Measurements from ENCODE around the gene CDH23.

The CDH23 gene

GRCh38 chr10:71461457-71461856 lies 64.7 kb downstream of the CDH23 start:
- no peak for TF ChIP-seq CTCF (IDR thresholded peaks at IDR 0.05)

GRCh38 chr10:71462062-71462935 lies 65.6 kb downstream of the CDH23 start:
- TF ChIP-seq CTCF (IDR thresholded peaks at IDR 0.05), result no peak

- TF ChIP-seq CTCF (IDR thresholded peaks at IDR 0.05), result no peak
Measured at GRCh38 chr10:71463111-71463510, 66.4 kb downstream of the CDH23 start.

GRCh38 chr10:71465551-71466252 lies 69.0 kb downstream of the CDH23 start:
- TF ChIP-seq CTCF (IDR thresholded peaks at IDR 0.05), result no peak

- no peak for TF ChIP-seq CTCF (IDR thresholded peaks at IDR 0.05)
Measured at GRCh38 chr10:71466330-71466729, 69.6 kb downstream of the CDH23 start.

GRCh38 chr10:71467161-71467560 lies 70.4 kb downstream of the CDH23 start:
- TF ChIP-seq CTCF (IDR thresholded peaks at IDR 0.05), result no peak

GRCh38 chr10:71467569-71468362 lies 71.0 kb downstream of the CDH23 start:
- TF ChIP-seq CTCF (IDR thresholded peaks at IDR 0.05), result no peak

All from LNCAP (cell line).